GM12875 (cell line): ENCODE results near the gene FOXP3.
A peak's percentile ranks its signal among the peaks of the same experiment; 100 is the strongest.

Source experiments
- H3K4me3 ChIP-seq: one replicate; pipeline ENCODE4 v1.5.1; 2011; ENCODE audit warnings: low read depth, low read length, control low read depth
- CTCF ChIP-seq: IDR thresholded peaks from 2 replicates; pipeline ENCODE4 v1.5.1; 2011; ENCODE audit warnings: low read depth, mild to moderate bottlenecking, control low read depth, inconsistent platforms, low read length, moderate library complexity, borderline replicate concordance; ENCODE audit not compliant: insufficient read depth

The FOXP3 gene

GRCh38 chrX:49231333-49232000, 33.0 kb downstream of the FOXP3 start:
- no peak overlapping the region for H3K4me3 ChIP-seq
- TF ChIP-seq CTCF, result no peak

- H3K4me3 ChIP-seq, result peak overlapping the region; percentile 36
- peak; percentile 42; the same call in 1 of the 2 replicates for TF ChIP-seq CTCF
Measured at GRCh38 chrX:49230500-49231232, 33.8 kb downstream of the FOXP3 start.

GRCh38 chrX:49228185-49228584, 36.3 kb downstream of the FOXP3 start:
- H3K4me3 ChIP-seq, result no peak overlapping the region
- no peak for TF ChIP-seq CTCF

- no peak overlapping the region for H3K4me3 ChIP-seq
- no peak for TF ChIP-seq CTCF
Measured at GRCh38 chrX:49227726-49228125, 36.8 kb downstream of the FOXP3 start.

- no peak for TF ChIP-seq CTCF
- no peak overlapping the region for H3K4me3 ChIP-seq
Measured at GRCh38 chrX:49226946-49227345, 37.6 kb downstream of the FOXP3 start.

- no peak for TF ChIP-seq CTCF
- no peak overlapping the region for H3K4me3 ChIP-seq
Measured at GRCh38 chrX:49225858-49226257, 38.7 kb downstream of the FOXP3 start.

GRCh38 chrX:49221868-49222267, 42.6 kb downstream of the FOXP3 start:
- H3K4me3 ChIP-seq, result no peak overlapping the region
- no peak for TF ChIP-seq CTCF
